Myometrial cell (primary cell): ENCODE data around the gene MYBPHL. TPM values are rescaled to one million over a fixed set of nuclear protein-coding genes. Genes with fewer than 3 reads are reported as not detected.

Source experiments
- total RNA-seq: library from RNA; depleted of rRNA; stranded (reverse); fragments of >200 nt; gene quantifications from 2 replicates; pipeline ENCODE4 v1.2.3, GENCODE V29; 2015

MYBPHL gene, protein sequence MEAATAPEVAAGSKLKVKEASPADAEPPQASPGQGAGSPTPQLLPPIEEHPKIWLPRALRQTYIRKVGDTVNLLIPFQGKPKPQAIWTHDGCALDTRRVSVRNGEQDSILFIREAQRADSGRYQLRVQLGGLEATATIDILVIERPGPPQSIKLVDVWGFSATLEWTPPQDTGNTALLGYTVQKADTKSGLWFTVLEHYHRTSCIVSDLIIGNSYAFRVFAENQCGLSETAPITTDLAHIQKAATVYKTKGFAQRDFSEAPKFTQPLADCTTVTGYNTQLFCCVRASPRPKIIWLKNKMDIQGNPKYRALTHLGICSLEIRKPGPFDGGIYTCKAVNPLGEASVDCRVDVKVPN
- total RNA-seq: not detected in 2 replicates

DNA sequence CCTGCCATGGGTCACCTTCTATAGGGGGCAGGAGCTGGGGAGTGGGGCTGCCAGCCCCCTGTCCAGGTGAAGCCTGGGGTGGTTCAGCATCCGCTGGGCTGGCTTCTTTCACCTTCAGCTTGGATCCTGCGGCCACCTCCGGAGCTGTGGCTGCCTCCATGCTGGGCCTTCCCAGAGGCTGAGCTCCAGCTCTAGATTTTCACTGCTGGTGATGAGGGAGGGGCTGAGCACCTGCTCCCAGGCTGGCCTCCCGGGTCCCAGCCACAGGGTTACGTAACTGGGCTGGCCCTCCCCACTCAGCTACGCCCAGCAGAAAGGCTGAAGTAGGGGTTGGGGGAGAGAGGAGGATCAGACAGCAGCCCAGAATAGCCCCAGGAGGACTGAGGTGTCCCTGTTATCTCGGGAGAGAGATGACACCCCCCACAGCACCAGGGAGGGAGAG, at the start of gene MYBPHL:
TSS of gene MYBPHL (minus strand) at position 180 of the 442 bp plus-strand sequence. CDS start at position 160, 20 bp downstream.

DNA sequence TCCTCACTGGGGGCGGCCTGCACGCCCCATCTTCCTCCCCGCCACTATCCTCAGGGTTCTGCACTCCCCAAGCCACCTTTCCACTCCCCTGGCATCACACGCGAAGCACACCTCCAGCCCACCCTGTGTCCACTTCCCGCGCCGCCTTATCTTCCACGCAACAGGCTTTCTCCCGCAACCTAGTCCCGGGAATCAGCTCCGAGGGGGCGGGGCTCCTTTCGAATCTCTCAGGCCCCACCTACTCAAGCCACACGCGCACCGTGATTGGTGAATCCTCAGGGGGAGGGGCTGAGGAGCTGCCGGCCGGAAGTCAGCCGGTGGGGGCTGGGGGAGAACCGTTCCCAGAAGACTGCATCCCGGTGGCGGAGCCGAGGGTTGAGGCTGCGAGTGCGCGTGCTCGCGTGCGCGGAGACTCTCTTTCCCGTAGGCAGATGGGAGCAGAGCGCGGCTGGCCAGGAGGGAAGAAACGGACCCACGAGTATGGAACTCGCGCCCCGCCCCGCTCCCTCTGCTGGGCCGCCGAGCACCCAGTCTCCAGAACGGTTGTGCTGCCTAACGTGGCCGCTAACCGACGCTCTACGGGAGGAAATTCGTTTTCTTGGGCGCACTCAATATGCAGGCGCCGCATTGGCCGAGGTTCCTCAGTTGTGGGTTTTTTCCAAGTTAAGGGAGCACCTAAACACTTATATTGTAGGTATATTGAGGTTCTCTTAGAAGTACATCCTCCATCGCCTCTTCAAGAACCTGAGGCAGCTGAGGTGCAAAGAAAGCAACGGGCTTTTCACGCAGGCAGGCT, 23.7 kb downstream of the MYBPHL start, which contains the start of gene PSRC1:
TSS of gene PSRC1 (minus strand) at position 194 of the 796 bp plus-strand sequence.

DNA sequence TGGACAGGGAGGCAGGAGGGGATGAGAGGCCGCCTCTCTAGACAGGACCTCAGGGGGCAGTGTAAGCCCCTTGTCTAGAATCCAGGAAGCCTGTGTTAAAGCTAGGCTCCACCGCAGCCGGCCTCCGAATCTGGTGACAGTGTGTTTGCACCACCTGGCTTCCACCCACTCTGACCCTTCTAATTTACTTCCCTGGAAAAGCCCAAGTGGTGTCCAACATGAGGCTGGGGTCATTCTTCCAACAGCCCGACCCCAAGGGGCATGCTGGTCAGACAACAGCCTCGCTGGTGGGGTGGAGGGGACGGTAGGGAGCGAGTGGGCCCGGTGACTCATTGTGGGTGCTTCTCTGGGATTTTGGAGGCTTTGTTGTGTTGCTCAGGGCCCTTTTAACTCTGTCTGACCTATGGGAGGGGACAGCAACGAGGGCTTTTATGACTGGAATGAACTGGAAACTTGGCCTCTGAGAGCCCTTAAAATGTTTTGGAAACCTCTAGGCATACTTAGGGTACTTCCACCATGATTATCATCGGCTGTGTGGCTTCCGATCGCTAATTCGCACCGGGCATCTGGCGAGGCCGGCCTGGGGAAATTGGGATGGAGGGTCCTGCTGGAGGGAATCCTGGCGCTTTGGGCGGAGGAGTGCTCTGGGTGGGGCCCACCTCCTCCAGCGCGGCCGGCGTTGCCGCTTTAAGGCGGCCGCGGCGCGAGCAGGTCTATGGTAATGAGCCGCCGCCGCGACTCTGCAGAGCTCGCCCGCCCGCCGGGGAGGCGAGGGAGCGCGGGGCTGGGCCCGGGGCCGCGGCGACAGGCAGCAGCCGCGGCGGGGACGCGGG, 57.8 kb downstream of the MYBPHL start, which contains the start of gene CELSR2:
TSS of gene CELSR2 (plus strand) at position 743 of the 833 bp plus-strand sequence. CDS start 541 bp downstream, outside the sequence.

Other genes with a start within 250 kb of the MYBPHL start
- 36.9 and 50.3 TPM in 2 replicates for gene TAF13, start 231.0 kb downstream of the MYBPHL start, total RNA-seq
- 21.0 and 33.8 TPM in 2 replicates for gene TMEM167B, start 216.2 kb downstream of the MYBPHL start, total RNA-seq
- gene ELAPOR1, start 192.9 kb downstream of the MYBPHL start, total RNA-seq: 0.18 and 0.29 TPM in 2 replicates
- 355 and 398 TPM in 2 replicates for gene SARS1, start 93.1 kb downstream of the MYBPHL start, total RNA-seq
- 0.29 and 0.35 TPM in 2 replicates for gene CELSR2, start 57.5 kb downstream of the MYBPHL start, total RNA-seq
- 35.4 and 42.1 TPM in 2 replicates for gene PSRC1, start 23.9 kb downstream of the MYBPHL start, total RNA-seq
- 9.2 and 10.8 TPM in 2 replicates for gene SORT1, start 90.9 kb upstream of the MYBPHL start, total RNA-seq
- gene PSMA5, start 119.4 kb upstream of the MYBPHL start, total RNA-seq: 60.3 and 61.0 TPM in 2 replicates
- gene SYPL2, start 159.5 kb upstream of the MYBPHL start, total RNA-seq: 0.53 and 1.7 TPM in 2 replicates
- gene ATXN7L2, start 176.9 kb upstream of the MYBPHL start, total RNA-seq: 3.0 and 4.0 TPM in 2 replicates
- gene CYB561D1, start 187.1 kb upstream of the MYBPHL start, total RNA-seq: 5.5 and 6.1 TPM in 2 replicates
- 0.58 and 0.89 TPM in 2 replicates for gene AMIGO1, start 202.7 kb upstream of the MYBPHL start, total RNA-seq
- gene GPR61, start 232.9 kb upstream of the MYBPHL start, total RNA-seq: not detected in 2 replicates
- 11.2 and 13.1 TPM in 2 replicates for gene GNAI3, start 241.6 kb upstream of the MYBPHL start, total RNA-seq